Neural cell (in vitro differentiated cells): ENCODE results near the gene ZNF587.

Experiments used
- EP300 ChIP-seq: fragments of 450-650 bp; conservative IDR thresholded peaks from 2 replicates; pipeline ENCODE4 v1.6.1; 2014; ENCODE audit warnings: antibody characterized with exemption, mild to moderate bottlenecking, moderate library complexity; ENCODE audit not compliant: poor library complexity, severe bottlenecking
- EZH2 ChIP-seq: fragments of 200-600, 300-800 bp; shearing (Covaris generic), sonication (generic); IDR thresholded peaks from 2 replicates; pipeline ENCODE4 v1.6.1; 2014; ENCODE audit warnings: antibody characterized with exemption, low read length, borderline replicate concordance, mild to moderate bottlenecking; ENCODE audit not compliant: insufficient read depth, poor library complexity, severe bottlenecking
- MXI1 ChIP-seq: fragments of 450-650 bp; conservative IDR thresholded peaks from 2 replicates; pipeline ENCODE4 v1.6.1; 2014; ENCODE audit warnings: antibody characterized with exemption, mild to moderate bottlenecking; ENCODE audit not compliant: poor library complexity, severe bottlenecking
- POLR2AphosphoS5 ChIP-seq: IDR thresholded peaks from 2 replicates; pipeline ENCODE4 v1.6.1; 2012
- TAF1 ChIP-seq: IDR thresholded peaks from 2 replicates; pipeline ENCODE4 v1.6.1; 2012; ENCODE audit warnings: low read depth
- TF ChIP-seq, protein P1 (sequence below): fragments of 450-650 bp; IDR thresholded peaks from 2 replicates; pipeline ENCODE4 v1.5.1; 2014; ENCODE audit warnings: antibody characterized with exemption, mild to moderate bottlenecking, moderate library complexity; ENCODE audit not compliant: poor library complexity, severe bottlenecking
- TF ChIP-seq, protein P2 (sequence below): IDR thresholded peaks from 2 replicates; pipeline ENCODE4 v1.6.1; 2012; ENCODE audit warnings: borderline replicate concordance

DNA sequence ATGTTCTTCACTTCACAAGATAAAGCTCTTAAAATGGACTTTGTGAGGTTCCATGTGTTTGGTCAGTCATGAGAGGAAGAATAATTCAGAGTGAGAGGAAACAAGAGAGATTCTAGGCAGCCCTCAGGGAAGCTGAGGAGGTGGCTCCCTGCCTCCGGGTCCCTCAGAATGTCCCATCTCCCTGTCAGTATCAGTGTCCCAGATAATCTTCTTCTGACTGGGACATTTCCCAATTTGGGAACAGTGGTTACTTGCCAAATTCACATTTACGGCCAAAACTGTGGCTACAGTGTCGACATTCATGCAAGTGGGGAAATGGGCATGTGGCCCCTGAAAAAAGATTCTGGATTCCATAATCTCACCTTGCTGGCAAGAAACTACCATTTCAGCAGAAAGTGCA, 57.7 kb downstream of the ZNF587 start:
- TF ChIP-seq EP300, result no peak
- TF ChIP-seq, protein P1, sequence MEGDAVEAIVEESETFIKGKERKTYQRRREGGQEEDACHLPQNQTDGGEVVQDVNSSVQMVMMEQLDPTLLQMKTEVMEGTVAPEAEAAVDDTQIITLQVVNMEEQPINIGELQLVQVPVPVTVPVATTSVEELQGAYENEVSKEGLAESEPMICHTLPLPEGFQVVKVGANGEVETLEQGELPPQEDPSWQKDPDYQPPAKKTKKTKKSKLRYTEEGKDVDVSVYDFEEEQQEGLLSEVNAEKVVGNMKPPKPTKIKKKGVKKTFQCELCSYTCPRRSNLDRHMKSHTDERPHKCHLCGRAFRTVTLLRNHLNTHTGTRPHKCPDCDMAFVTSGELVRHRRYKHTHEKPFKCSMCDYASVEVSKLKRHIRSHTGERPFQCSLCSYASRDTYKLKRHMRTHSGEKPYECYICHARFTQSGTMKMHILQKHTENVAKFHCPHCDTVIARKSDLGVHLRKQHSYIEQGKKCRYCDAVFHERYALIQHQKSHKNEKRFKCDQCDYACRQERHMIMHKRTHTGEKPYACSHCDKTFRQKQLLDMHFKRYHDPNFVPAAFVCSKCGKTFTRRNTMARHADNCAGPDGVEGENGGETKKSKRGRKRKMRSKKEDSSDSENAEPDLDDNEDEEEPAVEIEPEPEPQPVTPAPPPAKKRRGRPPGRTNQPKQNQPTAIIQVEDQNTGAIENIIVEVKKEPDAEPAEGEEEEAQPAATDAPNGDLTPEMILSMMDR, result no peak
- TF ChIP-seq, protein P2, sequence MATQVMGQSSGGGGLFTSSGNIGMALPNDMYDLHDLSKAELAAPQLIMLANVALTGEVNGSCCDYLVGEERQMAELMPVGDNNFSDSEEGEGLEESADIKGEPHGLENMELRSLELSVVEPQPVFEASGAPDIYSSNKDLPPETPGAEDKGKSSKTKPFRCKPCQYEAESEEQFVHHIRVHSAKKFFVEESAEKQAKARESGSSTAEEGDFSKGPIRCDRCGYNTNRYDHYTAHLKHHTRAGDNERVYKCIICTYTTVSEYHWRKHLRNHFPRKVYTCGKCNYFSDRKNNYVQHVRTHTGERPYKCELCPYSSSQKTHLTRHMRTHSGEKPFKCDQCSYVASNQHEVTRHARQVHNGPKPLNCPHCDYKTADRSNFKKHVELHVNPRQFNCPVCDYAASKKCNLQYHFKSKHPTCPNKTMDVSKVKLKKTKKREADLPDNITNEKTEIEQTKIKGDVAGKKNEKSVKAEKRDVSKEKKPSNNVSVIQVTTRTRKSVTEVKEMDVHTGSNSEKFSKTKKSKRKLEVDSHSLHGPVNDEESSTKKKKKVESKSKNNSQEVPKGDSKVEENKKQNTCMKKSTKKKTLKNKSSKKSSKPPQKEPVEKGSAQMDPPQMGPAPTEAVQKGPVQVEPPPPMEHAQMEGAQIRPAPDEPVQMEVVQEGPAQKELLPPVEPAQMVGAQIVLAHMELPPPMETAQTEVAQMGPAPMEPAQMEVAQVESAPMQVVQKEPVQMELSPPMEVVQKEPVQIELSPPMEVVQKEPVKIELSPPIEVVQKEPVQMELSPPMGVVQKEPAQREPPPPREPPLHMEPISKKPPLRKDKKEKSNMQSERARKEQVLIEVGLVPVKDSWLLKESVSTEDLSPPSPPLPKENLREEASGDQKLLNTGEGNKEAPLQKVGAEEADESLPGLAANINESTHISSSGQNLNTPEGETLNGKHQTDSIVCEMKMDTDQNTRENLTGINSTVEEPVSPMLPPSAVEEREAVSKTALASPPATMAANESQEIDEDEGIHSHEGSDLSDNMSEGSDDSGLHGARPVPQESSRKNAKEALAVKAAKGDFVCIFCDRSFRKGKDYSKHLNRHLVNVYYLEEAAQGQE, result no peak
- TF ChIP-seq POLR2AphosphoS5, result no peak
- TF ChIP-seq EZH2, result no peak
- TF ChIP-seq MXI1, result no peak
- TF ChIP-seq TAF1, result no peak
